Mucosa of descending colon (tissue), 3 donors: ENCODE measurements around the gene DAP. TPM values are rescaled to one million over a fixed set of nuclear protein-coding genes. Genes with fewer than 3 reads are reported as not detected.
"Not testable (repeated sequence)": the region's sequence is repeated elsewhere in the genome, so short reads cannot be mapped to it uniquely, and the experiment has no call there.

Experiments
- ATAC-seq: fragments of 200-7000 bp; cut with Tn5 transposase; one replicate; pipeline ENCODE4 v1.9.1; 2020; ENCODE audit warnings: mild to moderate bottlenecking, moderate library complexity
- DNase-seq, 3 donors: peaks; one replicate each; pipeline ENCODE4 v3.0.0-alpha.2; 2020
- H3K36me3 ChIP-seq: fragments of 200-600 bp; one replicate; pipeline ENCODE4 v1.8.0; 2021; ENCODE audit warnings: low read depth, mild to moderate bottlenecking
- H3K4me1 ChIP-seq: fragments of 200-600 bp; one replicate; pipeline ENCODE4 v1.8.0; 2021; ENCODE audit warnings: low read depth, mild to moderate bottlenecking
- H3K4me3 ChIP-seq: fragments of 200-600 bp; one replicate; pipeline ENCODE4 v1.8.0; 2021; ENCODE audit warnings: mild to moderate bottlenecking
- H3K9me3 ChIP-seq: fragments of 200-600 bp; one replicate; pipeline ENCODE4 v1.8.0; 2021; ENCODE audit warnings: mild to moderate bottlenecking
- intact Hi-C, 2 donors: fragments of 100-400 bp; cut with DNase I in 1 of 2; cut with micrococcal nuclease in 1 of 2; formaldehyde crosslinking; loops; one replicate each; pipeline versions ENCODE4 v1.11.0 to v1.11.1; 2022; cut with DNase I, micrococcal nuclease
- total RNA-seq, 3 donors: library from RNA; stranded (reverse); fragmentation: NEBNext Ultra II Directional in 2 of 3; extraction: Animal tissue kit (Norgen Biotek cat#: 25700) in 2 of 3; gene quantifications; one replicate each; pipeline versions ENCODE4 v1.2.1 to v1.2.4, GENCODE V29; 2021 to 2023
- TF ChIP-seq, protein P1 (sequence below): fragments of 200-600 bp; IDR thresholded peaks from one replicate; pipeline ENCODE4 v1.8.0; 2022; ENCODE audit warnings: antibody characterized with exemption, mild to moderate bottlenecking
- donor health status: DM: no; HTN: no; CAD: no; lungs with moderate emphysema.
- donor health status: DM: no; HTN: no; CAD: no.
- donor health status: DM: no; HTN: yes; CAD: no.

Gene DAP
- total RNA-seq, 3 donors from 2014 or later, result 63.7 to 125 (median 109) TPM

DNA sequence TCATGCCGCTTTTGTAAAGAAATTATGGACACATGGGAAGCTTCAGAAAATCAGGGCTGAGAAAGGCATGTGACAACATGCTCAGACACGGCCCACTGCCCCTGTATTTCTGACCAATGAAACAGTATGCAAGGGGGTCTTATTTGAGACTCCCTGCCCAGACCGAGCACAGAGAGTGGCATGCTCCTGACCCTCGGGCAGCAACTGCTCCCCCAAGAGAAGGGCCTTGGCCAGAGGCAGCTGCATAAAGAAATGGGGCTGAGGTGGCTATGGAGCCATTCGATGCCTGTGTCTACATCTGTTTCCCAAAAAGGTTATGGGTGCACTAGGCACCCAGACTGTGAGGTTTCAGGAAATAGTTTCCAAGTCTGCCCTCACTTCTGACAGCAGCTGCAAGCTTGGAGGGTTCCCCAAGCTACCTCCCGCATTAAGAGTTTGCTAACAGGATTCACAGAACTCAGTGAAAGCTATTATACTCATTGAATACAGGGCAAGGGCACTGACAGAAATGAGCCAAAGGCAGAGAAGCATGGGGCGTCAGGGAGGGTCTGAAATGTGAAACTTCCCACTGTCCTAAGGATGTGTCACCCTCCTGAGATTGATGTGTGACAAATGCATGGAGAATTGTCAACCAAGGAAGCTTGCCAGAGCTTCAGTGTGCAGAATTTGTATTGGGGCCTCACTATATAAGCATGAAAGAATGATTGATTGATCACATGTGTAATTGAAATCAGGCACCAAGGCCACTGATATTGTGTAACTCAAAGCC, 94.3 kb downstream of the DAP start:
- DNase-seq (no peak), ATAC-seq (no peak)
- Histone ChIP-seq H3K4me1 (no peaks in the 10 kb centered on the region), H3K4me3 (no peak overlapping the region), H3K36me3 (no peaks in the 10 kb centered on the region), H3K9me3 (no peaks in the 10 kb centered on the region)
- TF ChIP-seq, protein P1, sequence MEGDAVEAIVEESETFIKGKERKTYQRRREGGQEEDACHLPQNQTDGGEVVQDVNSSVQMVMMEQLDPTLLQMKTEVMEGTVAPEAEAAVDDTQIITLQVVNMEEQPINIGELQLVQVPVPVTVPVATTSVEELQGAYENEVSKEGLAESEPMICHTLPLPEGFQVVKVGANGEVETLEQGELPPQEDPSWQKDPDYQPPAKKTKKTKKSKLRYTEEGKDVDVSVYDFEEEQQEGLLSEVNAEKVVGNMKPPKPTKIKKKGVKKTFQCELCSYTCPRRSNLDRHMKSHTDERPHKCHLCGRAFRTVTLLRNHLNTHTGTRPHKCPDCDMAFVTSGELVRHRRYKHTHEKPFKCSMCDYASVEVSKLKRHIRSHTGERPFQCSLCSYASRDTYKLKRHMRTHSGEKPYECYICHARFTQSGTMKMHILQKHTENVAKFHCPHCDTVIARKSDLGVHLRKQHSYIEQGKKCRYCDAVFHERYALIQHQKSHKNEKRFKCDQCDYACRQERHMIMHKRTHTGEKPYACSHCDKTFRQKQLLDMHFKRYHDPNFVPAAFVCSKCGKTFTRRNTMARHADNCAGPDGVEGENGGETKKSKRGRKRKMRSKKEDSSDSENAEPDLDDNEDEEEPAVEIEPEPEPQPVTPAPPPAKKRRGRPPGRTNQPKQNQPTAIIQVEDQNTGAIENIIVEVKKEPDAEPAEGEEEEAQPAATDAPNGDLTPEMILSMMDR, result no peak
- intact Hi-C loops, result no loop called here

DNA sequence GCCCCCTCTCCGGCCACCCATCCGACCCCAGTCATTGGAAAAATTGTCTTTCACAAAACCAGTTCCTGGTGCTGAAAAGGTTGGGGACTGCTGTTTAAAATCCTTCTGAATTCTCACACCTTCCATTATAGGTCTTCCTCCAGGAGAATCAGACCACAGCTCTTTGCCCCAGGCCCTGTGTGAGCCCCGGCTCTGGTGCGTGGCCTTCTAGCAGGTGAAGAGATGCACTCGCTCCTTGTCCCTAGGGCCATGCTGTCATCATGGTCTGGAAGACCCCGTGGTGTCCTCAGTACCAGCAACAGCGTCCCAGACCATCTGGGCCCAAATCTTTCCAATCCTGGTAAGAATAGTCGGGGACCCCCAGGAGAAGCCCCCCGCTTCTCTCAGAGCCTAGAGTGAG, 95.2 kb downstream of the DAP start:
- ATAC-seq (no peak), DNase-seq (no peak)
- Histone ChIP-seq H3K9me3 (no peaks in the 10 kb centered on the region), H3K36me3 (no peaks in the 10 kb centered on the region), H3K4me1 (no peaks in the 10 kb centered on the region), H3K4me3 (no peak overlapping the region)
- intact Hi-C loops, result no loop called here
- TF ChIP-seq, protein P1, result no peak

DNA sequence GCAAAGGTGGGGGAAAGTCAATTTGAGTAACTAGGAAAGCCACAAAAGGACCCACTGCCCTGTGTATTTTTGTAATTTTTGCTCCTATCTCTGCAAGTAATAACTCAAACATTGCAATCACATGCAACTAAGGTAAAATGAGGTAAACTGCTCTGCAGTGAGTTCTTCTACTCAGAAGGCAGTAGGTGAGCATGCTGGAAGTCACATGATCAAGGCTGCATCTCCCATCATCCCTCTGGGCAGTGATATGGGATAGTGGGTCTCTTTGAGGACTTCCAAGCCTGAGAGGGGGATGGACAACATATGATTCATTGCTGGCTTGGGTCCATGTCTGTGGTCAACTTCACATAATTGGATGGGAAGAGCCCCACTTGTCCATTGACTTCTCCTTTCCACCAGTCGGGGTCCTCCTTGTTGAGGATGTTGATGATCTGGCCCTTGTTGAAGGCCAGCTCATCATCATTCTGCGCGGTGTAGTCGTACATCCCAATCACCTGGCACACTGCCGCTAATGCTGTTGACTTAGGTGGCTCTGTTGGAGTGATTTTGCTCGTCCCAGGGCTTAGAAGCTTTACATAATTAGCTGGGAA, 96.8 kb downstream of the DAP start:
- H3K36me3 ChIP-seq, intact Hi-C loops, DNase-seq, H3K4me3 ChIP-seq, ATAC-seq, H3K4me1 ChIP-seq, H3K9me3 ChIP-seq: not testable (repeated sequence)

DNA sequence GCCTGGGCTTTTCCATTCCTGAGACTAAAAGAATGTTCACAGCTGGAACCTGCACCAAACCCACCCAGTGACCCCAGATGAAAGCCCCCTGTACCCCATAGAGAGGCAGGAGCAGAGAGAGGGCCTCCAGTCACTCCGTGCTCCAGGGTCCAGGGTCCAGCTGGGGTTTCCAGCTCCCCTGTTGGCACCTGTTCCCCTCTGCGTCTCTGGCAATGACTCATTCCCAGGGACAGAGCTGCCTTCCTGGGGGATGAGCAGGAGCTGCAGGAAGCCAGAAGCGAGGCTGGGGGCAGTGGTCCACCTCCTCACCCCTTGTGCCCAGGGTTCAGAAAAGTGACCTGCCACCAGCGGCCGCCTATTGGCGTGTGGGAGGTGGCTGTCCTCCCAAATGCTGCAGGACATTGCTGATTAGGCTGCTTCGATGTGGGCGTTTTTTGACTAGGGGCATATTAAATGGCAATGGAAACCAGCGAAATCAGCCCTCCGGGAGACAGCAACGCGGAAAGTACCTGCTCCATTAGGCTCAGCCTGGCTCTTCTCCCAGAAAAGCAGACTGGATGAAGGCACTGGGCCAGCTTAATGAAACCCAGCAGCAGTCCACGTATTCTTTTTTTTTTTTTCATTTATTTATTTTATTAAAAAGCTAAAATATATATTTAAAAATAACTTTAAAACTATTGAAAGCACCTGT, 97.4 kb downstream of the DAP start:
- TF ChIP-seq, protein P1, result no peak
- Histone ChIP-seq H3K9me3 (no peaks in the 10 kb centered on the region), H3K4me3 (no peak overlapping the region), H3K36me3 (no peaks in the 10 kb centered on the region), H3K4me1 (no peaks in the 10 kb centered on the region)
- intact Hi-C loops, result no loop called here
- ATAC-seq (no peak), DNase-seq (no peak)

DNA sequence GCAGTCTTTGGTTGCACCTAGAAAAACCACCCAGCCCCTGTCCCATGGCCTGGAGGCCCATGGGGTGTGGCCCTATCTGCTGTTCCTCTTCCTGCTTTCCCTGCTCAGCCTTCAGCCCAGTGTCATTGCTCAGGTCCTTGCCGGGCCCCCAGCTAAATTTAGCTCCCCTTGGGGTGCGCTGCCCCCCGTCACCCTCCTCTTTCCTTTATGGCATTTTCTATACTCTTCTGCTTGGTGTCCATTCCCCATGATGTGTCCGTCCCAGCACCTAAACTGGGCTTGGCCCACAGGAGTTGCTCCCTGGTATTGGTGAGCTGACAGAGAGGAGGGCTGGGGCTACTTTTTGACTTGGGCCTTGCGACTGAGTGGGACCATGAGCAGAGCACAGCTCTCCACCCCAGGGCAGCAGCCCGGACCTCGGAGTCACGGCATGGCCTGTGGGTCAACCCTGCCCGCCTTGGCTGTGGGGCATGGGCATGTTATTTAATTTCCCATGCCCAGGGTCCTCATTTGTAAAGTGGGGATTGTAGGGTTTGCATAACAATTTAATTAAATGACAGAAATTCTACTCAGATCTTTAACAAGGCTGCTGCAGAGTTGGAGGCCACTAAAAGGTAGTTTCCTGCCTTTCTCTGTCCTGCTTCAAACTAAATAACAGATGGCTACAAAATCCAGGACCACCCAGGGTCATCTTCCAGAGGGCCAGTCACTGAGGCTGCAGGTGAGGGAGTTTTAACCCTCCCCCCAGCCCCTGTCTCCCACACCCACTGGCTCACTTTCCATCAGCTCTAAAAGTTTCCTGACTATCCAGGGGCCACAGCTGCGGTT, 98.2 kb downstream of the DAP start:
- DNase-seq, result no peak
- intact Hi-C loops, result no loop called here
- H3K36me3 ChIP-seq, result no peaks in the 10 kb centered on the region
- H3K9me3 ChIP-seq, result no peaks in the 10 kb centered on the region
- no peaks in the 10 kb centered on the region for H3K4me1 ChIP-seq
- no peak overlapping the region for H3K4me3 ChIP-seq
- TF ChIP-seq, protein P1, result no peak
- no peak for ATAC-seq
